GM12874 (cell line): ENCODE measurements around the gene LYSMD2.

Source experiments
- CTCF ChIP-seq: IDR thresholded peaks from 2 replicates; pipeline ENCODE4 v1.5.1; 2011; ENCODE audit warnings: low read depth, mild to moderate bottlenecking, control low read depth, low read length, moderate library complexity; ENCODE audit not compliant: insufficient read depth

LYSMD2 gene

GRCh38 chr15:51699373-51699772, 38.1 kb downstream of the LYSMD2 start:
- no peak for TF ChIP-seq CTCF

- no peak for TF ChIP-seq CTCF
These were observed 40.3 kb downstream of the LYSMD2 start for GRCh38 chr15:51697163-51697562.

GRCh38 chr15:51696566-51696965, 40.9 kb downstream of the LYSMD2 start:
- no peak for TF ChIP-seq CTCF

GRCh38 chr15:51692154-51692553, 45.3 kb downstream of the LYSMD2 start:
- no peak for TF ChIP-seq CTCF

- no peak for TF ChIP-seq CTCF
These were observed 48.6 kb downstream of the LYSMD2 start for GRCh38 chr15:51688863-51689262.

- TF ChIP-seq CTCF, result no peak
These were observed 49.9 kb downstream of the LYSMD2 start for GRCh38 chr15:51687565-51687964.

GRCh38 chr15:51681303-51681963, 56.0 kb downstream of the LYSMD2 start, which contains the start of gene SCG3:
TSS of gene SCG3 (plus strand) at chr15:51681503. CDS start at chr15:51681756, 253 bp downstream.
- TF ChIP-seq CTCF, result no peak

GRCh38 chr15:51680321-51680720, 57.1 kb downstream of the LYSMD2 start:
- TF ChIP-seq CTCF, result no peak
